Left lobe of liver (tissue), 2 donors: ENCODE measurements around the gene STRADB. TPM values are rescaled to one million over a fixed set of nuclear protein-coding genes. Genes with fewer than 3 reads are reported as not detected.
"Not testable (repeated sequence)": the region's sequence is repeated elsewhere in the genome, so short reads cannot be mapped to it uniquely, and the experiment has no call there.

Experiments used
- ATAC-seq: fragments of 200-7000 bp; cut with Tn5 transposase; one replicate; pipeline ENCODE4 v1.9.1; 2020; ENCODE audit warnings: mild to moderate bottlenecking, moderate library complexity
- DNase-seq: peaks from one replicate; pipeline ENCODE4 v3.0.0-alpha.2; 2020; ENCODE audit warnings: low spot score
- total RNA-seq: library from RNA; stranded (reverse); gene quantifications from one replicate; pipeline ENCODE4 v1.2.1, GENCODE V29; 2021
- donor health status: DM: no; HTN: no; CAD: no; lungs with moderate emphysema.
- donor health status: DM: no; HTN: yes; CAD: no.

The STRADB gene
- total RNA-seq, 1 donor from 2014 or later, result 71.9 TPM

- no peak for ATAC-seq
- no peak for DNase-seq
Measured at GRCh38 chr2:201465524-201465971, 14.0 kb downstream of the STRADB start.

- no peak for ATAC-seq
- DNase-seq, result no peak
Measured at GRCh38 chr2:201466050-201466675, 14.6 kb downstream of the STRADB start.

DNA sequence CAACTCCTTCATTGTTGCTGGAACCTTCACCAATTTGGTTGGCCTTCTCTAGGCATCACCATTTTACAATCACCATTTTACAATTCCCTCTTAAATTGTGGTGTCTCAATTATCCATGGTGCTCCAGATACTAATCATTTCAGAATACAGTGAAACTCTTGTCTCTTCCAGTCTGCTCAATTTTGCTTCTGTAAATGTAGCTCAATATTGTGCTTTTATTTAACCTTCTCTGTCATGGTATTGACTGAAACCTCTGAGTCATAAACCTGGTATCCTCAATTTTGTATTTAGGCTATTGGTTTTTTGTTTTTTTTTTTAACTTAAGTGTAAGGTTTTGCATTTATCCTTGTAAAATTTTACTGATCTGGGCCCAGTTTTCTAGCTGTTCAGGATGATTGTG lies 16.1 kb downstream of the STRADB start:
- DNase-seq (no peak), ATAC-seq (no peak)

DNA sequence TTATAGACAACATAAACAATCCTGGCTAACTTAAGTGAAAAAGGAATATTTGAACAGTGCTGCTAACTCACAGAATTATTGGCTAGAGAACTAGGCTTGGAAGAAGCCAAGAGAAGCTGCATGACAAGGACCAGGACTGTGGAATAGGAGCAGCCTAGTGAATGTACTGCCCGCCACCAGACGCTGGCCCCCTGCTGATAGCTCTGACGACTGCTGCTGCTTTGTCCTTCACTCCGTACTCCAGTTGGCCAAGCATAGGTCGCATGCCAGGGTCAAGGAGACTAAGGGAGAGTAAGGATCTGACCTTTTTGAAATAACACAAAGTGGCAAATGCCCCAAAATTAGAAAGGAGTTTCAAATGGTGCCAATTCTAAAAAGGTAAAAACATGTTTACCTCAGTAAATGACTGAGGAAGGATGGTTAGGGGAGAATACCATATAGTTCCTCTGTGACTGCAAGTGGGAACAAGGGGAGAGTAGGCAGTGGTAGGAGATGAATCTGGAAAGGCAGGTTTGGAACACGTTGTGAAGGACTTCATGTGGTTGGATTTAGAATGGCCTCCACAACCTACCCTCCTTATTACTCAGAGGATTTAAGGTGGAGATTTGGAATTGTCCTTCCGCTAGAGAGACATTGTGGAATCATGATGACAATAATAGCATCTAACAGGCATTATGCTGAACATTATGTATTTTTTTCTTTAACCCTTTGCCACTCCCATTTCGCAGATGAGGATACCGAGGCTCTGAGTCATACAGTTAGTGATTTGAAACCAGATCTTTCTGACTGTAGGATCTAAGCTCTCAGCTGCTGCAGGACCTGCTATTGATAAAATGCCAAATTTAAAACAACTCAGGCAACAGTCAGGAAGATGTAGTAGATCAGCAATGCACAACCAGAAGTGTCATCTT lies 19.5 kb downstream of the STRADB start:
- ATAC-seq (no peak), DNase-seq (no peak)

DNA sequence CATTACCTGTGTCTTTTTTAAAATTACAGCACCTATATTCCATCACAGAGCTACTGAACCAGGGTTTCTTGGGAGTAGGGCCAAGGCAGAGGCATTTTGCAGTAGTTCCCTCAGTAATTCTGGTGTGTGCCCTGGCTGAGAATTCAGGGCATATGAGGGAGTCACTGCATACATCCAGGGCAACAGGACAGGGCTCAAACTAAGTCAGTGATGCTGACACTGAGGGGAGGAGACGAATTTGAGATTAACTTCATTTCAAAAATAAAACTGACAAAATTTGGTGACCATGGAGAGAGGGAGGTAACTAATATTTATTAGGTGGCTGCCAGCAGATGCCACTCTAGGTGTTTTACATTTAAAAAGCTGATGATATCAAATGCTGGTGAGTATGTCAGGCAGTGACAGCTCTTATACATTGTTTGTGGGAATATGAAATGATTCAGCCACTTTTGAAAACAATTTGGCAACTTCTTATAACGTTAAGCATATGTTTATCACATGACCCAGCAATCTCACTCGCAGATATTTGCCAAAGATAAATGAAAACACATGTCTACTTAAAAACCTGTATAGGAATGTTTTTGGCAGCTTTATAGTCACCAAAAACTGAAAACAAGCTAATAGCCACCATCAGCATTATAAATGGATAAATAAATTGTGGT lies 20.3 kb downstream of the STRADB start:
- ATAC-seq, result no peak
- DNase-seq, result no peak

GRCh38 chr2:201472411-201472810 lies 20.9 kb downstream of the STRADB start:
- no peak for ATAC-seq
- no peak for DNase-seq

GRCh38 chr2:201482543-201482942 lies 31.0 kb downstream of the STRADB start:
- ATAC-seq, result peak; percentile 75
- DNase-seq, result peak; percentile 47

DNA sequence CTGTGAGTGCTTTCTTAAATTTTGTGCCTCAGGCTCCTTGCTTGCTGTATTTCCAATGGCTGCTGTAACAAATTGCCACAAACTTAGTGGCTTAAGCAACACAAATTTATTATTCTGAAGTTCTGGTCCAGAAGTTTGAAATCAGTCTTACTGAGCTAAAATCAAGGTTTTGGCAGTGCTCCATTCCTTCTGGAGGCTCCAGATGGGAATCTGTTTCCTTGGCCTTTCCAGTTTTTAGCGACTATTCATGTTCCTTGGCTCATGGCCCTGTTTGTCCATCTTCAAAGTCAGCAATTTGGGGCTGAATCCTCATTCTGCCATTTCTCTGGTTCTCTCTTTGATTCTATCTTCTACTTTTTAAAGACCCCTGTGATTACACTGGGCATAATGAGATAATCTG lies 31.8 kb downstream of the STRADB start:
- ATAC-seq, result no peak

GRCh38 chr2:201483758-201484157 lies 32.2 kb downstream of the STRADB start:
- not testable (repeated sequence) for DNase-seq, ATAC-seq

More for the DNA sequence above, 31.8 kb downstream of the STRADB start:
- no peak for DNase-seq

- DNase-seq (no peak), ATAC-seq (no peak)
Measured at GRCh38 chr2:201484805-201485204, 33.3 kb downstream of the STRADB start.

GRCh38 chr2:201490291-201490690 lies 38.8 kb downstream of the STRADB start:
- ATAC-seq, result no peak
- no peak for DNase-seq

DNA sequence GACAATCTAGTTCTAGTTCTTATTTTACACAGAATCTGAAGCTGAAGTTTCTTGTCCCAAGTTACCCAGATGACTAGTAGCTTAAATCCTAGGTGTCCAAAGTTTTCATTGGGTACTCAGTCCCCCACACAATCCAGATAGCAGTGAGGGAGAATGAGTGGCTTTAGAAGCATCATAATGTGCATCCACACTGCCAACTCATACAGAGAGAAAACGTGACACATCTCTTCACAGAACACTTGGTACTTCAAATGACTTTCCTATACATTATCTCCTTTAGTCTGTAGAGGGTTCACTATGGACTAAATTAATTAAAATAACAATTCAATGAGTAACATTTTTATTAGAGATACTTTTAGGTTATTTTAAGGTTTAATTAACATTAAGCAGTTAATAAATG lies 45.2 kb downstream of the STRADB start:
- no peak for ATAC-seq

DNA sequence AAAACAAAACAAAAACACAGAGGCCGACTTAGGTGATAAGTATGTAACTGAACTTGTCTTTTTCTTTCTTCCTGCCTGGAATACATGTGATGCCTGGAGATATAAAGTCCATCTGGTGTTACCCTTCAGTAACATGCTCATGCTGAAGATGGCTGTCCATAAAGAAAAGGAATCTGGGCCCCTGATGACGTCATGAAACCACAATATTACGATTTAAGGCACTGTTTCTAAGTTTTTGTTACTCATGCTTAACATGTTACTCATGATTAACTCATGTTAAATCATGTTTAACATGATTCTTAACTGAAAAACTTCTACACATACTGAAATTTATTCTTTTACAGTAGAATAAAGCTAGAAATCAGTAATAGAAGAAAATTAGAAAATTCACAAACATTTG lies 49.0 kb downstream of the STRADB start:
- ATAC-seq (no peak), DNase-seq (no peak)

More for the DNA sequence above, 45.2 kb downstream of the STRADB start:
- no peak for DNase-seq

DNA sequence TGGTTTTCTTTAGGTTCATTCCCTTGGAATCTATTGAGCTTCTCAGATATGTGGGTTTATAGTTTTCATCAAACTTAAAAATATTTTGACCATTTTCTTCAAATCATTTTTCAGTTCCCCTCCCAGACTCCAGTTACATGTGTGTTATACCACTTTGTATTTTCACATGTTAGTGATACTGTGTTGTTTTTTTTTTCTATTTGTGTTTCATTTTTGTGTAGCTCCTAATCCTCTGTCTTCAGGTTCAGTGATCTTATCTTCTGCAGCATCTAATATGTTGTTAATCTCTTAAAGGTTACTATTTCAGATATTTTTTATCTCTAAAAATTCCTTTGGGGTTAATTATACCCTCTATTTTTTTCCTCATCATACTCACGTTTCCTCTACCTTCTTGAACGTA lies 51.2 kb downstream of the STRADB start:
- DNase-seq, result no peak
- ATAC-seq, result no peak

DNA sequence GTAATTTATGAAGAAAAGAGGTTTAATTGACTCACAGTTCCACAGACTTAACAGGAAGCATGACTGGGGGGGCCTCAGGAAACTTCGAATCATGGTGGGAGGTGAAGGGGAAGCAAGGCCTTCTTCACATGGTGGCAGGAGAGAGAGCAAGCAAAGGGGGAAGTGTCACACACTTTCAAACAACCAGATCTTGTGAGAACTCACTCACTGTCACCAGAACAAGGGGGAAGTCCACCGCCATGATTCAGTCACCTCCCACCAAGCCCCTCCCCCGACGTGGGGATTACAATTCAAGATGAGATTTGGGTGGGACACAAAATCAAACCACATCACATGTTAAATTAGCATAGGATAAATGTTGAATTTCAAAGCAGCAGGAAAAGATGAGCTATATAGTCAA lies 56.2 kb downstream of the STRADB start:
- ATAC-seq, result no peak
- DNase-seq, result no peak

- DNase-seq, result no peak
- ATAC-seq, result no peak
Measured at GRCh38 chr2:201513271-201513670, 61.7 kb downstream of the STRADB start.

- ATAC-seq, result no peak
Measured at GRCh38 chr2:201515573-201516246, 64.2 kb downstream of the STRADB start.

DNA sequence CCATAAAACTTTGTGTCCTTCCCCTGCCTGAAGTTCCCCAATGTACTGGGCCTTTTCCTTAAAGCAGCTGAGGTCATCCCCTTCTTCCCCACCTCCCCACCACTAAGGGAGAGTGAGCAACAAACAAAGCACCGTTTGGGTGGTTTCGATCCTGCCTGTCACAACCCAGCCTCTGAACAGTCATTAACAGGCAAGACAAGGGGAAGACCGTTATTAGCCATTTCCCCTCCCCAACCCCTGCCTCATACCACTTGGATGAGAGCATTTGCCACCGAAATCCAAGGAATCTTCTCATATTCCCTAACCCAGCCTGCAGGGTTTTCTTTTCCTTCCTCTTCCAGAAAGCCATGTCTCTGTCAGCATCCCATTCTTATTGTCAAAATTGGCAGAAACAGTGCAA lies 65.6 kb downstream of the STRADB start:
- ATAC-seq, result no peak
- no peak for DNase-seq

More at GRCh38 chr2:201515573-201516246, 64.2 kb downstream of the STRADB start:
- DNase-seq, result no peak

DNA sequence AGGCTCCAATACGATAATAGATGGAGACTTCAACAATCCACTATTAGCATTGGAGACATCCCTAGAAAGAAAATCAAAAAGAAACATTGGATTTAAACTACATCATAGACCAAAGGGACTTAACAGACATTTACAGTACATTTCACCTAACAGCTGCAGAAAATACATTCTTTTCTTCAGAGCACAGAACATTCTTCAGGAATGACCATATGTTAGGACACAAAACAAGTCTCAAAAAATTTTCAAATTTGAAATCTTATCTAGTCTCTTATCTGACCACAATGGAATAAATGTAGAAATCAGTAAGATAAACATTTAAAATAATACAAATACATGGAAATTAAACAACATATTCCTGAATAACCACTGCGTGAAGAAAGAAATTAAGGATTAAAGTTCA lies 68.7 kb downstream of the STRADB start:
- ATAC-seq (no peak), DNase-seq (no peak)

GRCh38 chr2:201522965-201523364 lies 71.4 kb downstream of the STRADB start:
- ATAC-seq (no peak), DNase-seq (no peak)

DNA sequence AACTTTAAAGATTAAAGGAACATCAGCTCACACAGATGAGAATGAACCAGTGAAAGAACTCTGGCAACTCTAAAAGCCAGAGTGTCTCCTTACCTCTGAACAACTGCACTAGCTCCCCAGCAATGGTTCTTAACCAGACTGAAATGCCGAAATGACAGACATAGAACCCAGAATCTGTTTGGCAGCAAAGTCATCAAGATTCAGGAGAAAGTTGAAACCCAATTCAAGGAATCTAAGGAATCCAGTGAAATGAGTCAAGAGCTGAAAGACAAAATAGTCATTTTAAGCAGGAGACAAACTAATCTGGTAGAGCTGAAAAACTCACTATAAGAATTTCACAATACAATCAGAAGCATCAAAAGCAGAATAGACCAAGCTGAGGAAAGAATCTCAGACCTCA lies 72.0 kb downstream of the STRADB start:
- DNase-seq (no peak), ATAC-seq (no peak)
